ENCODE data around the gene GPR141.

GRCh38 chr7:37781156-37781555, 97.6 kb downstream of the GPR141 start:
- TF ChIP-seq, protein P1, sequence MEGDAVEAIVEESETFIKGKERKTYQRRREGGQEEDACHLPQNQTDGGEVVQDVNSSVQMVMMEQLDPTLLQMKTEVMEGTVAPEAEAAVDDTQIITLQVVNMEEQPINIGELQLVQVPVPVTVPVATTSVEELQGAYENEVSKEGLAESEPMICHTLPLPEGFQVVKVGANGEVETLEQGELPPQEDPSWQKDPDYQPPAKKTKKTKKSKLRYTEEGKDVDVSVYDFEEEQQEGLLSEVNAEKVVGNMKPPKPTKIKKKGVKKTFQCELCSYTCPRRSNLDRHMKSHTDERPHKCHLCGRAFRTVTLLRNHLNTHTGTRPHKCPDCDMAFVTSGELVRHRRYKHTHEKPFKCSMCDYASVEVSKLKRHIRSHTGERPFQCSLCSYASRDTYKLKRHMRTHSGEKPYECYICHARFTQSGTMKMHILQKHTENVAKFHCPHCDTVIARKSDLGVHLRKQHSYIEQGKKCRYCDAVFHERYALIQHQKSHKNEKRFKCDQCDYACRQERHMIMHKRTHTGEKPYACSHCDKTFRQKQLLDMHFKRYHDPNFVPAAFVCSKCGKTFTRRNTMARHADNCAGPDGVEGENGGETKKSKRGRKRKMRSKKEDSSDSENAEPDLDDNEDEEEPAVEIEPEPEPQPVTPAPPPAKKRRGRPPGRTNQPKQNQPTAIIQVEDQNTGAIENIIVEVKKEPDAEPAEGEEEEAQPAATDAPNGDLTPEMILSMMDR (IDR thresholded peaks at IDR 0.05; ENCODE audit: low read length), result no peak
- no peak for TF ChIP-seq EZH2 (optimal IDR thresholded peaks at IDR 0.05; ENCODE audit: low read depth, low read length)

All from MM.1S (cell line).